Upper lobe of right lung (tissue), 1 donor: ENCODE results near the gene NRP1. TPM values are rescaled to one million over a fixed set of nuclear protein-coding genes. Genes with fewer than 3 reads are reported as not detected.
A peak's percentile ranks its signal among the peaks of the same experiment; 100 is the strongest.

Experiments
- ATAC-seq: fragments of 200-7000 bp; cut with Tn5 transposase; one replicate; pipeline ENCODE4 v1.9.1; 2020; ENCODE audit warnings: mild to moderate bottlenecking, moderate library complexity
- DNase-seq: peaks from one replicate; pipeline ENCODE4 v3.0.0-alpha.2; 2020
- H3K27ac ChIP-seq: fragments of 200-600 bp; one replicate; pipeline ENCODE4 v1.8.0; 2022
- H3K27me3 ChIP-seq: fragments of 200-600 bp; one replicate; pipeline ENCODE4 v1.8.0; 2022; ENCODE audit warnings: mild to moderate bottlenecking
- H3K36me3 ChIP-seq: fragments of 200-600 bp; one replicate; pipeline ENCODE4 v1.8.0; 2022
- H3K4me1 ChIP-seq: fragments of 200-600 bp; one replicate; pipeline ENCODE4 v1.8.0; 2022
- H3K4me3 ChIP-seq: fragments of 200-600 bp; one replicate; pipeline ENCODE4 v1.8.0; 2022; ENCODE audit warnings: mild to moderate bottlenecking
- H3K9me3 ChIP-seq: fragments of 200-600 bp; one replicate; pipeline ENCODE4 v1.8.0; 2022
- intact Hi-C: fragments of 100-400 bp; cut with DNase I; formaldehyde crosslinking; loops from one replicate; pipeline ENCODE4 v1.11.0; 2022
- total RNA-seq: library from RNA; stranded (reverse); fragmentation: NEBNext Ultra II Directional; extraction: Animal tissue kit (Norgen Biotek cat#: 25700); gene quantifications from one replicate; pipeline ENCODE4 v1.2.1, GENCODE V29; 2021
- TF ChIP-seq, protein P1 (sequence below): fragments of 200-600 bp; IDR thresholded peaks from one replicate; pipeline ENCODE4 v1.8.0; 2022; ENCODE audit warnings: antibody characterized with exemption
- donor health status: DM: no; HTN: yes; CAD: no; lungs with severe emphysema.

The NRP1 gene
- total RNA-seq, 1 donor from 2014 or later = 139 TPM

DNA sequence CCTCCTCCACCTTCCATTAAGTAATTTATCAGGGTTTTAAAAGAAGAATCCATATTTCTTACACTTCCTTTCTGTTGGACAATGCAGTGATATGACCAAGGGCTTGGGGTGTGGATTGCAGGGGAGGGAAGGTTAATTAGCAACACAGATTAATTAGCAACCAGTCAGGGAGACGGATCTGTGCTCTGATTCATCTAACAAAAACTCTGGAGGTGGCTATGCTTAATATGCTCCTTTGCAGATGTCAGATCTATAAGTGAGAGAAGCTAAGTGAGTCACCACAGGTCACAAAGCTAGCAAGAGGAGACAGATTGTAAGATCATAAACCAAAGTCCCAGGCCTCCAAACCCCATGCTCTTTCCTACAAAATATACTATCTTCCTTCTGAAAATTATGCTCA lies 197.7 kb downstream of the NRP1 start:
- H3K9me3 ChIP-seq = no peaks in the 10 kb centered on the region
- intact Hi-C loops = no loop called here
- no peak for ATAC-seq
- no peaks in the 10 kb centered on the region for H3K27me3 ChIP-seq
- DNase-seq = no peak
- no peaks in the 10 kb centered on the region for H3K36me3 ChIP-seq
- no peak overlapping the region for H3K4me3 ChIP-seq
- no peaks in the 10 kb centered on the region for H3K4me1 ChIP-seq
- TF ChIP-seq, protein P1, sequence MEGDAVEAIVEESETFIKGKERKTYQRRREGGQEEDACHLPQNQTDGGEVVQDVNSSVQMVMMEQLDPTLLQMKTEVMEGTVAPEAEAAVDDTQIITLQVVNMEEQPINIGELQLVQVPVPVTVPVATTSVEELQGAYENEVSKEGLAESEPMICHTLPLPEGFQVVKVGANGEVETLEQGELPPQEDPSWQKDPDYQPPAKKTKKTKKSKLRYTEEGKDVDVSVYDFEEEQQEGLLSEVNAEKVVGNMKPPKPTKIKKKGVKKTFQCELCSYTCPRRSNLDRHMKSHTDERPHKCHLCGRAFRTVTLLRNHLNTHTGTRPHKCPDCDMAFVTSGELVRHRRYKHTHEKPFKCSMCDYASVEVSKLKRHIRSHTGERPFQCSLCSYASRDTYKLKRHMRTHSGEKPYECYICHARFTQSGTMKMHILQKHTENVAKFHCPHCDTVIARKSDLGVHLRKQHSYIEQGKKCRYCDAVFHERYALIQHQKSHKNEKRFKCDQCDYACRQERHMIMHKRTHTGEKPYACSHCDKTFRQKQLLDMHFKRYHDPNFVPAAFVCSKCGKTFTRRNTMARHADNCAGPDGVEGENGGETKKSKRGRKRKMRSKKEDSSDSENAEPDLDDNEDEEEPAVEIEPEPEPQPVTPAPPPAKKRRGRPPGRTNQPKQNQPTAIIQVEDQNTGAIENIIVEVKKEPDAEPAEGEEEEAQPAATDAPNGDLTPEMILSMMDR = no peak
- H3K27ac ChIP-seq = no peak overlapping the region

DNA sequence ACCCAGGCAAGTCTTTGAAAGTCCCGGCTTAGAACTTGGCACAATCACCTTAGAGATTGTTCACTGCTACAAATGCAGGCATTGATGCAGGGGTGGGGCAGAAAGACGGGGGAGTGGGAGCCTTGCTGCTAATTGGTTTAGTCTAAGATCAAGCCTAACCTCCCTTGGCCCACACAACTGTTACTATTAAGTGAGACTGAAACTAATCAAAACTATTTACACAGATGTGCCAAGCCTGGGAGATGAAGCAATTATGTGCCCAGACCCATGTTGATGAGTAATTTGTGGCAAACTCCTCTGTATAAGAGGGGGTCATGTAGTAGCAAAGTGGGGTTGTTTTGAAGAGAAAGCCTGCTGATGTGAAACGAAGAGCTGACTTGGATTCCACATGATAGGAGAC lies 198.2 kb downstream of the NRP1 start:
- H3K4me3 ChIP-seq = no peak overlapping the region
- H3K27ac ChIP-seq = no peak overlapping the region
- no peak for DNase-seq
- no peaks in the 10 kb centered on the region for H3K4me1 ChIP-seq
- ATAC-seq = no peak
- H3K36me3 ChIP-seq = no peaks in the 10 kb centered on the region
- intact Hi-C loops = no loop called here
- no peaks in the 10 kb centered on the region for H3K9me3 ChIP-seq
- TF ChIP-seq, protein P1 = no peak
- H3K27me3 ChIP-seq = no peaks in the 10 kb centered on the region

DNA sequence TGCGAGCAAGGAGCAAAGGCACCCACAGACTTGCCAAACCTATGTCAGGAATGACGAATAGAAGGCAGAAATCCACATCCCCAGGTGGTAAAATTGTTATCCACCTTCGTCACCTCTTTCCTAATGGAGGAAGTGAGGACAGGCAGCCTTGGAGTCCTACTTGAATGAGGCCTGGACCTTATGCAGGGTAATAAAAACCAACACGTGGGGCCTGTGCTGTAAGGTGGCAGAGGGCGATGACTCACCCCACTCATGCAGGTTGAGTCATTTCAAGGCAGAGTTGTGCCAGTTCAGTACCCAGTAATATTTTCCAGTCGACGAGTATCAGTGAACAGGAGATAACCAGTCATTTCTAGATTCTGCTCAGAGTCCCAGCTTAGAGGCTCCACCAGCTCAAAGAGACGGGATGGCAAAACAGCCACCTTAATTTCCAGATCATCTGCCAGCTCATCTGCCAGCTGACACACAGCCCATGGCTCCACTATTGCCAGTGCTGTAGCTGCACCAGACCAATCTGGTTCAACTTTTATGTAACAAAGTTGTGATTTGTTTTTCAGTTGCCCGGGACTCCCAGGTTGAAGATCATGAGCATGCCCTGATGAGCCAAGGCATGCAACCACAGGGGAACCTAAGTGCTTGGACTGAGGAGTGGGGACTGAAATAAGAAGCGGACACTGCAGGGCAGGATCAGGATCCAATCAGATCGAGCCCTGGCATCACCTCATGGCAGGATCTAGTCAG lies 200.3 kb downstream of the NRP1 start:
- Histone ChIP-seq H3K27ac (peak overlapping the region; percentile 30), H3K9me3 (no peaks in the 10 kb centered on the region), H3K4me1 (no peaks in the 10 kb centered on the region), H3K27me3 (no peaks in the 10 kb centered on the region), H3K36me3 (no peaks in the 10 kb centered on the region), H3K4me3 (no peak overlapping the region)
- DNase-seq (peak; percentile 75), ATAC-seq (peak; percentile 92)
- TF ChIP-seq, protein P1 = no peak
- intact Hi-C loops = no loop called here

DNA sequence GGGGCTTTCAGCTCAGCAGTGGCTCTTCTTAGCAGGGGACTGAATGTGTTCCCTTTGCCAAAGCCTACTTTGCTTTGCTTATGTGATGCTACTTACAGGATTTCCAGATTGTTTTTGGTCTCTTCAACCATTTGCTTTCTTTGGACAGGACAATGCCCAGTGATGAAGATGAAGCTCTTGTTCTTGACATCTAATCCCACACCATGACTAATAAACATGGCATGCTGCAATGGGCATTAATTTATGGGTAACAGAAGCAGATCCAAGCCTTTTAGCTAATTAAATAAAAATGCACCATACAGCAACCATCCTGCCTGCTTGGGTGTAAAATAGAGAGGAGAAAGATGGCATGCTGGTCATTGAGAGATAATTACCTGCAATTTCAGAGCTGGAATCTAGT lies 200.9 kb downstream of the NRP1 start:
- intact Hi-C loops = no loop called here
- no peak overlapping the region for H3K4me3 ChIP-seq
- H3K4me1 ChIP-seq = no peaks in the 10 kb centered on the region
- ATAC-seq (no peak), DNase-seq (no peak)
- TF ChIP-seq, protein P1 = no peak
- H3K36me3 ChIP-seq = no peaks in the 10 kb centered on the region
- peak overlapping the region; percentile 30 for H3K27ac ChIP-seq
- H3K9me3 ChIP-seq = no peaks in the 10 kb centered on the region
- no peaks in the 10 kb centered on the region for H3K27me3 ChIP-seq

DNA sequence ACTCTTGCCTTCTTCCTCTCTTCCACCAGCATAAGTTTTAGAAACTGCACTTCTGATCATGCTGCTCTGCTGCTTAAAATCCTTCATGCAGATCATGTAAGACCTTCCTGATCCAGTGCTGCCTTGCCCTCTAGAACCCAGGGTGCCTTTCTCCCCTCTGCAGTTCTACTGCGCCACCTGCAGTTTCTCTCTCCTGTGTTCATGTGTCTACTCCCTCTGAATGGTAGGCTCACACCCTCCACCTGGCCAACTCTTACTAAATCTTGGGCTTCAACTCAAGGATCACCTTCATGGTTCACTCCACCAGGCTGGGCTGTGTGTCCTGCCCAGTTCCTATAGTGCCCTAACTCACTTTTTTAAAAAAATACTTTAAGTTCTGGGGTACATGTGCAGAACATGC lies 201.8 kb downstream of the NRP1 start:
- DNase-seq (no peak), ATAC-seq (no peak)
- Histone ChIP-seq H3K4me1 (no peaks in the 10 kb centered on the region), H3K27me3 (no peaks in the 10 kb centered on the region), H3K4me3 (no peak overlapping the region), H3K36me3 (no peaks in the 10 kb centered on the region), H3K27ac (no peak overlapping the region), H3K9me3 (no peaks in the 10 kb centered on the region)
- TF ChIP-seq, protein P1 = no peak
- intact Hi-C loops = no loop called here

DNA sequence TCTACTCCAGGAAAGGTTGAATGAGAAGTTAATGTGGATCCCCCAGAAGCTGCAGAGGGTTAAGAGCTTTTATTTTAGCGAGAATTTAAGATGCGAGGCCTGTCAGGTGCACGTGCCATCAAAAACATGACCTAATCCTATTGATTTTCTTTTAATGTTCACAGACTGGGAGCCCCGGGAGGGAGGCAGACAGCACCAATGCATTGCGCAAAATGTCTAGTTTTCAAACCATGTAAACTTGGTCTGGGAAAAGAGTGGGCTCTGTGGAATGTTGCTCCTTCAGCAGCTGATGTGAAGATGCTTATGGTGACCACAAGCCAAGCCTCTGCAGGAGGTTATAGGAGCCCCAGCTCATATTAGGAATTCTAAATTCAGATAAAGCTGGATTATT lies 204.5 kb downstream of the NRP1 start:
- no peak overlapping the region for H3K4me3 ChIP-seq
- intact Hi-C loops = no loop called here
- H3K4me1 ChIP-seq = peaks cover 10% of the 10 kb centered on the region
- DNase-seq (no peak), ATAC-seq (no peak)
- H3K27me3 ChIP-seq = no peaks in the 10 kb centered on the region
- TF ChIP-seq, protein P1 = no peak
- H3K27ac ChIP-seq = no peak overlapping the region
- no peaks in the 10 kb centered on the region for H3K9me3 ChIP-seq
- no peaks in the 10 kb centered on the region for H3K36me3 ChIP-seq
